H1 (cell line): ENCODE results near the gene PHTF2. TPM values are rescaled to one million over a fixed set of nuclear protein-coding genes. Genes with fewer than 3 reads are reported as not detected.
"Not testable (repeated sequence)": the region's sequence is repeated elsewhere in the genome, so short reads cannot be mapped to it uniquely, and the experiment has no call there.

Experiments
- CTCF ChIA-PET: fragments of 300-600 bp; sonication (Branson Sonifier 250); formaldehyde crosslinking; loops from one replicate; lab custom pipeline; 2021; ENCODE audit not compliant: partially characterized antibody; lab: Charles Lee
- POLR2A ChIA-PET: fragments of 300-600 bp; sonication (Branson Sonifier 250); formaldehyde crosslinking; loops from one replicate; lab custom pipeline; 2021; ENCODE audit warnings: inconsistent platforms; ENCODE audit not compliant: partially characterized antibody; lab: Charles Lee
- DNase-seq, 2 experiments: peaks; one replicate each; pipeline versions ENCODE4 v3.0.0 to v3.0.0-alpha.2; 2010 to 2022; ENCODE audit warnings: low spot score in 2 of 2, low read depth in 1 of 2, mixed read lengths in 1 of 2
- FAIRE-seq: peaks from 2 replicates; lab custom pipeline; 2011; peaks lifted over from hg19 to GRCh38; lab: Jason Lieb, UNC
- H2AFZ ChIP-seq: 2 replicates; pipeline ENCODE4 v1.8.1; 2012; ENCODE audit warnings: low read length, inconsistent platforms
- H2AK5ac ChIP-seq: 2 replicates; pipeline ENCODE4 v1.6.1; 2013; ENCODE audit warnings: low read depth, low read length
- H2BK120ac ChIP-seq: replicated peaks from 2 replicates; pipeline ENCODE3; 2013; ENCODE audit warnings: low read depth, low read length, inconsistent platforms
- H2BK12ac ChIP-seq: 2 replicates; pipeline ENCODE4 v1.6.1; 2013; ENCODE audit warnings: low read depth, low read length
- H2BK15ac ChIP-seq: 2 replicates; pipeline ENCODE4 v1.6.1; 2013; ENCODE audit warnings: low read length
- H2BK20ac ChIP-seq: 2 replicates; pipeline ENCODE4 v1.6.1; 2013; ENCODE audit warnings: low read length
- H2BK5ac ChIP-seq: 2 replicates; pipeline ENCODE4 v1.6.1; 2013; ENCODE audit warnings: low read depth, low read length
- H3K14ac ChIP-seq: 2 replicates; pipeline ENCODE4 v1.6.1; 2013; ENCODE audit warnings: inconsistent platforms; ENCODE audit not compliant: insufficient read length
- H3K18ac ChIP-seq: 2 replicates; pipeline ENCODE4 v1.6.1; 2013; ENCODE audit warnings: low read length; ENCODE audit errors: extremely low read depth
- H3K23ac ChIP-seq: 2 replicates; pipeline ENCODE4 v1.6.1; 2013; ENCODE audit warnings: inconsistent platforms; ENCODE audit not compliant: insufficient read length
- H3K23me2 ChIP-seq: 2 replicates; pipeline ENCODE4 v1.6.1; 2013; ENCODE audit warnings: low read depth, low read length
- H3K27ac ChIP-seq: 2 replicates; pipeline ENCODE4 v1.6.1; 2011; ENCODE audit warnings: low read depth, low read length, inconsistent platforms
- H3K27me3 ChIP-seq, 4 experiments: replicated peaks in 1 of 4; 1 replicate in 1 of 4; 2 replicates in 3 of 4; pipeline versions ENCODE4 v1.6.1 to v1.8.1; 2011 to 2013; ENCODE audit warnings: low read length in 3 of 4, mild to moderate bottlenecking in 3 of 4, inconsistent platforms in 2 of 4, mixed read lengths in 2 of 4, moderate library complexity in 1 of 4; ENCODE audit not compliant: control insufficient read depth in 3 of 4, insufficient read depth in 3 of 4; ENCODE audit errors: extremely low read depth in 1 of 4
- H3K36me3 ChIP-seq, 4 experiments: 2 replicates each; pipeline versions ENCODE4 v1.6.1 to v1.8.1; 2011 to 2013; ENCODE audit warnings: mild to moderate bottlenecking in 4 of 4, low read length in 3 of 4, moderate library complexity in 2 of 4, control low read depth in 1 of 4, inconsistent platforms in 1 of 4; ENCODE audit not compliant: insufficient read depth in 4 of 4, control insufficient read depth in 2 of 4
- H3K4ac ChIP-seq: replicated peaks from 2 replicates; pipeline ENCODE3; 2013; ENCODE audit warnings: low read length, low read depth, mixed read lengths, inconsistent platforms; ENCODE audit not compliant: insufficient read length
- H3K4me1 ChIP-seq, 4 experiments: replicated peaks in 1 of 4; 1 replicate in 1 of 4; 2 replicates in 3 of 4; pipeline versions ENCODE4 v1.6.1 to v1.8.1; 2011 to 2013; ENCODE audit warnings: low read length in 3 of 4, inconsistent platforms in 2 of 4, mixed read lengths in 1 of 4; ENCODE audit not compliant: insufficient read depth in 4 of 4, control insufficient read depth in 3 of 4
- H3K4me2 ChIP-seq, 2 experiments: 2 replicates each; pipeline versions ENCODE4 v1.6.1 to v1.8.1; 2011 to 2013; ENCODE audit warnings: low read depth in 2 of 2, low read length in 2 of 2, control low read depth in 1 of 2, inconsistent platforms in 1 of 2, mild to moderate bottlenecking in 1 of 2; ENCODE audit not compliant: insufficient read depth in 1 of 2
- H3K4me3 ChIP-seq, 4 experiments: fragments of 200-600, 300-600 bp in 1 of 4; sonication (generic), shearing (Covaris generic), sonication (Bioruptor Twin) in 1 of 4; 2 replicates each; pipeline versions ENCODE4 v1.5.1 to v1.8.1; 2011 to 2016; ENCODE audit warnings: low read length in 4 of 4, low read depth in 3 of 4, control low read depth in 2 of 4, inconsistent platforms in 2 of 4, mild to moderate bottlenecking in 2 of 4, mixed read lengths in 1 of 4, moderate library complexity in 1 of 4; ENCODE audit not compliant: insufficient read depth in 2 of 4; ENCODE audit errors: extremely low read depth in 1 of 4
- H3K56ac ChIP-seq: replicated peaks from 2 replicates; pipeline ENCODE3; 2013; ENCODE audit warnings: low read depth, mild to moderate bottlenecking, mixed read lengths, low read length, inconsistent platforms; ENCODE audit not compliant: insufficient read length
- H3K79me1 ChIP-seq: 2 replicates; pipeline ENCODE4 v1.6.1; 2013; ENCODE audit warnings: low read depth, low read length, control low read depth
- H3K79me2 ChIP-seq, 2 experiments: 2 replicates each; pipeline versions ENCODE4 v1.6.1 to v1.8.1; 2012 to 2013; ENCODE audit warnings: low read length in 2 of 2, mild to moderate bottlenecking in 2 of 2, inconsistent platforms in 1 of 2; ENCODE audit not compliant: insufficient read depth in 2 of 2, control insufficient read depth in 1 of 2
- H3K9ac ChIP-seq, 4 experiments: replicated peaks in 1 of 4; 1 replicate in 1 of 4; 2 replicates in 3 of 4; pipeline versions ENCODE4 v1.6.1 to v1.8.1; 2011 to 2013; ENCODE audit warnings: low read depth in 3 of 4, low read length in 3 of 4, control low read depth in 2 of 4, mild to moderate bottlenecking in 2 of 4, moderate library complexity in 2 of 4, inconsistent platforms in 1 of 4; ENCODE audit errors: extremely low read depth in 1 of 4
- H3K9me3 ChIP-seq, 2 experiments: 2 replicates each; pipeline versions ENCODE4 v1.6.1 to v1.8.1; 2012 to 2013; ENCODE audit warnings: mild to moderate bottlenecking in 2 of 2, moderate library complexity in 2 of 2, control low read depth in 1 of 2, inconsistent platforms in 1 of 2, low read depth in 1 of 2, low read length in 1 of 2, mixed read lengths in 1 of 2; ENCODE audit not compliant: insufficient read depth in 2 of 2
- H4K20me1 ChIP-seq, 2 experiments: replicated peaks in 1 of 2; 2 replicates each; pipeline versions ENCODE3 to v1.8.1; 2011 to 2013; ENCODE audit warnings: inconsistent platforms in 2 of 2, low read length in 2 of 2, mild to moderate bottlenecking in 1 of 2; ENCODE audit not compliant: insufficient read depth in 2 of 2, control insufficient read depth in 1 of 2
- H4K5ac ChIP-seq: 2 replicates; pipeline ENCODE4 v1.6.1; 2013; ENCODE audit warnings: low read length, low read depth, mixed read lengths, inconsistent platforms; ENCODE audit not compliant: insufficient read length
- H4K8ac ChIP-seq: 2 replicates; pipeline ENCODE4 v1.8.0; 2013; ENCODE audit warnings: mild to moderate bottlenecking, moderate library complexity, low read length, inconsistent platforms; ENCODE audit not compliant: insufficient read depth; ENCODE audit errors: extremely low read depth
- H4K91ac ChIP-seq: replicated peaks from 2 replicates; pipeline ENCODE3; 2013; ENCODE audit warnings: low read length, mixed read lengths, inconsistent platforms; ENCODE audit not compliant: insufficient read length
- WGBS, 2 experiments: shearing (Covaris generic) in 1 of 2; methylation state at CpG; one replicate each; pipeline versions ENCODE4 v1.1.6 to v1.1.7; 2013 to 2015; ENCODE audit warnings: low lambda C conversion rate in 2 of 2, mixed read lengths in 2 of 2, inconsistent platforms in 1 of 2, low coverage in 1 of 2, missing lambda C conversion rate in 1 of 2; ENCODE audit not compliant: insufficient replicate concordance in 2 of 2, insufficient coverage in 1 of 2, insufficient read length in 1 of 2; ENCODE audit errors: extremely low coverage in 1 of 2, missing lambda C conversion rate in 1 of 2; 5-methylcytosine and 5-hydroxymethylcytosine counted together
- polyA plus RNA-seq, 7 experiments: library from polyadenylated mRNA; depleted of rRNA in 3 of 7; stranded (reverse) in 5 of 7; unstranded in 2 of 7; fragments of >200 nt in 5 of 7; fragments of 200-250 nt in 2 of 7; gene quantifications; 1 replicate in 5 of 7; 2 replicates in 1 of 7; 4 replicates in 1 of 7; pipeline versions ENCODE4 v1.2.1 to v1.2.3, GENCODE V29; 2011 to 2013; ENCODE audit warnings: missing spikeins in 2 of 7, mixed read lengths in 2 of 7
- total RNA-seq: library from RNA; stranded (reverse); fragmentation: NEBNext Ultra II Directional; extraction: Animal tissue kit (Norgen Biotek cat#: 25700); gene quantifications from 2 replicates; pipeline ENCODE4 v1.2.1, GENCODE V29; 2021

The PHTF2 gene
- total and polyA plus RNA-seq, 2 of the 8 experiments (the other 6 are each of a cell fraction or from before 2014, with no cell fraction given): 9.0 to 25.4 TPM

- H3K23ac ChIP-seq, H2AFZ ChIP-seq, H3K18ac ChIP-seq, FAIRE-seq, POLR2A ChIA-PET, H4K8ac ChIP-seq, H3K14ac ChIP-seq, H3K27me3 ChIP-seq, H2AK5ac ChIP-seq, H3K4ac ChIP-seq, H2BK12ac ChIP-seq, H3K27ac ChIP-seq, H3K9me3 ChIP-seq, H4K91ac ChIP-seq, H3K79me1 ChIP-seq, H3K4me1 ChIP-seq, H3K36me3 ChIP-seq, H3K9ac ChIP-seq, H4K5ac ChIP-seq, H2BK5ac ChIP-seq, H4K20me1 ChIP-seq, DNase-seq, H3K56ac ChIP-seq, H3K23me2 ChIP-seq, H2BK20ac ChIP-seq, H3K79me2 ChIP-seq, H2BK120ac ChIP-seq, H2BK15ac ChIP-seq, H3K4me3 ChIP-seq, H3K4me2 ChIP-seq: not testable (repeated sequence)
- WGBS, 2 experiments: 95% methylated on average over 7 of the region's 7 CpGs; no CpG with 5 or more reads in 1 of the 2 experiments
- CTCF ChIA-PET: interaction anchor here (0.8 to 1.2 kb wide), 2 partner anchors 7 to 45 kb away, joined by 3 to 4 read pairs; no protein-coding TSS in a partner anchor
Observed at GRCh38 chr7:77873416-77874327, 75.1 kb downstream of the PHTF2 start.
